Right lobe of liver (tissue), 4 donors: ENCODE data around the gene IKBKE.

Experiments used
- CTCF ChIP-seq, 4 donors: fragments of 200-600 bp in 3 of 4; fragments of 450-650 bp in 1 of 4; IDR thresholded peaks; one replicate each; pipeline versions ENCODE4 v1.5.1 to v1.8.0; 2016 to 2022; ENCODE audit warnings: antibody characterized with exemption in 4 of 4, mild to moderate bottlenecking in 2 of 4
- POLR2A ChIP-seq: fragments of 450-650 bp; IDR thresholded peaks from one replicate; pipeline ENCODE4 v1.6.1; 2017; ENCODE audit warnings: antibody characterized with exemption, mild to moderate bottlenecking
- donor health status: DM: no; HTN: no; CAD: no.
- donor health status: DM: no; HTN: no; CAD: no.
- donor health status: DM: no; HTN: yes; CAD: no.

GRCh38 chr1:206441336-206441967 is 28.8 kb upstream of the IKBKE start:
- TF ChIP-seq POLR2A (no peak), CTCF (IDR thresholded peaks at IDR 0.05) (no peak)
